ENCODE data around the gene CCDC186. TPM values are rescaled to one million over a fixed set of nuclear protein-coding genes. Genes with fewer than 3 reads are reported as not detected.

CCDC186 gene
- total and polyA plus RNA-seq, 2 of the 13 experiments (the other 11 are each of a cell fraction or from before 2014, with no cell fraction given), result 4.2 to 11.8 TPM

DNA sequence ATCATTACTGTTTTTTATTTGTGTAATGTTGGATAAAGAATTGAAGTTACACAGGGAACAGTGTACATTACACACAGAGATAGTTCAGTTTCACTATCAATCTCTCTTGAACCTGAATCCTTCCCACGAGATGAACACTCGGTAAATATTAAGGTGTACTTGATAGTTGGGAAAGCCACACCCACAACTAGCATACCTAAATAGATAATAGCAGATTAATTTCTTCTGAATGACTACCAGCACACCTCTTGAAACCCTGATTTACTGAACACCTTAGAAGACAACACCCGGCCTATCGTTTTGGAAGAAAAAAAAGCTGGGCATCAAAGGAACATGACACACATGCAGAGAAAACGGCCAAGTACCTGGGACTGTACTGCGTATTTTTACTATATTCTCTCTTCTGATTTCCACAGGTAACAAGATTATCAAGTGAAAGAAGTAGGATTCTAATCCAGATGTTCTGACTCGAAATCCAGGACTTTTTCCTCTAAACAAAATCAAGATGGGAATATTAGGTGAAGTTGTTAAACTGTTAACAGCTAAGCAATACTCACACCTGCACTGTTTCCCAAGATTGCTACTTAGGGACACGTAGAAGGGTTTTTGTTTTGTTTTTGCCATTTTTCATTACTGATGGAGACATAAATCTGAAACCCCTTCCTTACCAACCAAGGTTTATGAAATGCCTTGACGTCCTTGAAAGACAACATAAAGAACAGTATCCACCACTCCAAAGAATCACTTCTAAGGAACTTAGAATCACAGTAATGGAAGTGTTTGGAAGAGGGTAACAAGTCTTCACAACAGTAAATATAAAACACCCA, 1.0 kb downstream of the CCDC186 start:
- POLR2A ChIA-PET, result no interaction called here
- no peak for ATAC-seq

DNA sequence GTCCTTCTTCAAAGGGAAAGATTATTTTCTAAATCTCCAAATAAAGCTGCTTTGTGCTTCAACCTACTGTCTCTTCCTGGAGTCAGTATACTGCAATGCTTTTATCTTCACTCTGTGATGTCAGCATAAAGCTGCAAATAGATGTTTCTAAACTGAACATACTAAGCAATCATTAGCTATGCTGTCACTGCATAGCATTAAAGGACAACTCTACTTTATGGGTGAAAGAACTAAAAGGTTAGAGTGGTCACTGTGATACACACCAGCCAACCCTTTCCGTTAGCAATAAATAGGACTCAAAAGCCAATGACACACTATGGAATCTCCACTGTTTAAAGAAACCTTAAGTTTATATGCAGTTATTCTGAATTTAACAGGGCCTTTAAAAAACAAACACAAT, 1.8 kb downstream of the CCDC186 start:
- POLR2A ChIA-PET, result no interaction called here
- no TSS peak for BruUV-seq (replicated peaks)
- peaks cover 0 to 2% of the 10 kb centered on the region in 2 experiments; a peak in 1 of 5 replicates for H3K36me3 ChIP-seq (replicated peaks in 1 of 2; ENCODE audit: control insufficient read depth in 1 of 2, insufficient read depth in 2 of 2, low read length in 2 of 2)
- no peaks in the 10 kb centered on the region for H4K20me1 ChIP-seq (ENCODE audit: insufficient read depth, low read length)
- H3K4me1 ChIP-seq (ENCODE audit: insufficient read depth, low read length), result peaks cover 27% of the 10 kb centered on the region
- H3K4me3 ChIP-seq (replicated peaks in 1 of 3; ENCODE audit: insufficient read depth in 1 of 3, low read depth in 2 of 3, low read length in 3 of 3), result peak overlapping the region in 2 of 3 experiments; percentile 80 to 94; a peak in 3 of 6 replicates
- FAIRE-seq (no peak), ATAC-seq (no peak), DNase-seq (ENCODE audit: low spot score) (peak; percentile 14)
- H3K27ac ChIP-seq (ENCODE audit: extremely low read length, insufficient read depth, low read length), result no peak overlapping the region
- H3K9ac ChIP-seq (ENCODE audit: insufficient read depth, low read depth, low read length), result peak overlapping the region; percentile 17; the same call in 1 of the 2 replicates
- H3K9me3 ChIP-seq (ENCODE audit: low read length), result peaks cover 9% of the 10 kb centered on the region
- H3K79me2 ChIP-seq (ENCODE audit: insufficient read depth, low read length), result peaks cover 52% of the 10 kb centered on the region
- H3K4me2 ChIP-seq (ENCODE audit: low read depth, low read length), result peak overlapping the region; percentile 69
- CTCF ChIA-PET (ENCODE audit: low intra/inter-chr PET ratio, low total read pairs), result no interaction called here
- in situ Hi-C loops (cut with HindIII; ENCODE audit: extremely low pct_ligation_motif_present, low pct_unique_long_range_greater_than_20kb), result no loop called here
- 50% methylated on average over 1 of the region's 1 CpG for WGBS (ENCODE audit: low lambda C conversion rate)
- intact Hi-C loops (cut with micrococcal nuclease; ENCODE audit: unreplicated experiment), result loop anchor here (5.0 kb wide), 1 partner anchor 315 kb away; no protein-coding TSS in a partner anchor
- H2AFZ ChIP-seq (ENCODE audit: low read length), result no peak overlapping the region
- no peaks in the 10 kb centered on the region; a peak in 1 of 5 replicates for H3K27me3 ChIP-seq (ENCODE audit: control insufficient read depth in 1 of 2, insufficient read depth in 2 of 2, low read length in 2 of 2)
- TF ChIP-seq MAFK (conservative IDR thresholded peaks at IDR 0.05 in 1 of 2, IDR thresholded peaks at IDR 0.05 in 1 of 2; ENCODE audit: low read length in 2 of 2), result peak in 1 of 2 experiments; percentile 29; a peak in 2 of 4 replicates
- no peak for TF ChIP-seq NRL (CRISPR knock-in tag; IDR thresholded peaks at IDR 0.05; ENCODE audit: borderline replicate concordance)
- TF ChIP-seq NBN (conservative IDR thresholded peaks at IDR 0.05), result no peak
- TF ChIP-seq, protein P1, sequence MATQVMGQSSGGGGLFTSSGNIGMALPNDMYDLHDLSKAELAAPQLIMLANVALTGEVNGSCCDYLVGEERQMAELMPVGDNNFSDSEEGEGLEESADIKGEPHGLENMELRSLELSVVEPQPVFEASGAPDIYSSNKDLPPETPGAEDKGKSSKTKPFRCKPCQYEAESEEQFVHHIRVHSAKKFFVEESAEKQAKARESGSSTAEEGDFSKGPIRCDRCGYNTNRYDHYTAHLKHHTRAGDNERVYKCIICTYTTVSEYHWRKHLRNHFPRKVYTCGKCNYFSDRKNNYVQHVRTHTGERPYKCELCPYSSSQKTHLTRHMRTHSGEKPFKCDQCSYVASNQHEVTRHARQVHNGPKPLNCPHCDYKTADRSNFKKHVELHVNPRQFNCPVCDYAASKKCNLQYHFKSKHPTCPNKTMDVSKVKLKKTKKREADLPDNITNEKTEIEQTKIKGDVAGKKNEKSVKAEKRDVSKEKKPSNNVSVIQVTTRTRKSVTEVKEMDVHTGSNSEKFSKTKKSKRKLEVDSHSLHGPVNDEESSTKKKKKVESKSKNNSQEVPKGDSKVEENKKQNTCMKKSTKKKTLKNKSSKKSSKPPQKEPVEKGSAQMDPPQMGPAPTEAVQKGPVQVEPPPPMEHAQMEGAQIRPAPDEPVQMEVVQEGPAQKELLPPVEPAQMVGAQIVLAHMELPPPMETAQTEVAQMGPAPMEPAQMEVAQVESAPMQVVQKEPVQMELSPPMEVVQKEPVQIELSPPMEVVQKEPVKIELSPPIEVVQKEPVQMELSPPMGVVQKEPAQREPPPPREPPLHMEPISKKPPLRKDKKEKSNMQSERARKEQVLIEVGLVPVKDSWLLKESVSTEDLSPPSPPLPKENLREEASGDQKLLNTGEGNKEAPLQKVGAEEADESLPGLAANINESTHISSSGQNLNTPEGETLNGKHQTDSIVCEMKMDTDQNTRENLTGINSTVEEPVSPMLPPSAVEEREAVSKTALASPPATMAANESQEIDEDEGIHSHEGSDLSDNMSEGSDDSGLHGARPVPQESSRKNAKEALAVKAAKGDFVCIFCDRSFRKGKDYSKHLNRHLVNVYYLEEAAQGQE (IDR thresholded peaks at IDR 0.05; ENCODE audit: borderline replicate concordance in 1 of 2, low read depth in 1 of 2, low read length in 2 of 2), result no peak
- TF ChIP-seq, protein P2, sequence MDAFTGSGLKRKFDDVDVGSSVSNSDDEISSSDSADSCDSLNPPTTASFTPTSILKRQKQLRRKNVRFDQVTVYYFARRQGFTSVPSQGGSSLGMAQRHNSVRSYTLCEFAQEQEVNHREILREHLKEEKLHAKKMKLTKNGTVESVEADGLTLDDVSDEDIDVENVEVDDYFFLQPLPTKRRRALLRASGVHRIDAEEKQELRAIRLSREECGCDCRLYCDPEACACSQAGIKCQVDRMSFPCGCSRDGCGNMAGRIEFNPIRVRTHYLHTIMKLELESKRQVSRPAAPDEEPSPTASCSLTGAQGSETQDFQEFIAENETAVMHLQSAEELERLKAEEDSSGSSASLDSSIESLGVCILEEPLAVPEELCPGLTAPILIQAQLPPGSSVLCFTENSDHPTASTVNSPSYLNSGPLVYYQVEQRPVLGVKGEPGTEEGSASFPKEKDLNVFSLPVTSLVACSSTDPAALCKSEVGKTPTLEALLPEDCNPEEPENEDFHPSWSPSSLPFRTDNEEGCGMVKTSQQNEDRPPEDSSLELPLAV (CRISPR knock-in tag; conservative IDR thresholded peaks at IDR 0.05; ENCODE audit: low read depth), result no peak
- TF ChIP-seq ZNF256 (CRISPR knock-in tag; conservative IDR thresholded peaks at IDR 0.05), result no peak

More for the DNA sequence above, 1.0 kb downstream of the CCDC186 start:
- peaks cover 9% of the 10 kb centered on the region for H3K9me3 ChIP-seq (ENCODE audit: low read length)
- peak overlapping the region; percentile 69 for H3K4me2 ChIP-seq (ENCODE audit: low read depth, low read length)
- TF ChIP-seq SP5 (CRISPR knock-in tag; IDR thresholded peaks at IDR 0.05; ENCODE audit: borderline replicate concordance, low read depth) (no peak), GATA4 (IDR thresholded peaks at IDR 0.05; ENCODE audit: borderline replicate concordance, low read depth) (no peak)
- TF ChIP-seq, protein P3, sequence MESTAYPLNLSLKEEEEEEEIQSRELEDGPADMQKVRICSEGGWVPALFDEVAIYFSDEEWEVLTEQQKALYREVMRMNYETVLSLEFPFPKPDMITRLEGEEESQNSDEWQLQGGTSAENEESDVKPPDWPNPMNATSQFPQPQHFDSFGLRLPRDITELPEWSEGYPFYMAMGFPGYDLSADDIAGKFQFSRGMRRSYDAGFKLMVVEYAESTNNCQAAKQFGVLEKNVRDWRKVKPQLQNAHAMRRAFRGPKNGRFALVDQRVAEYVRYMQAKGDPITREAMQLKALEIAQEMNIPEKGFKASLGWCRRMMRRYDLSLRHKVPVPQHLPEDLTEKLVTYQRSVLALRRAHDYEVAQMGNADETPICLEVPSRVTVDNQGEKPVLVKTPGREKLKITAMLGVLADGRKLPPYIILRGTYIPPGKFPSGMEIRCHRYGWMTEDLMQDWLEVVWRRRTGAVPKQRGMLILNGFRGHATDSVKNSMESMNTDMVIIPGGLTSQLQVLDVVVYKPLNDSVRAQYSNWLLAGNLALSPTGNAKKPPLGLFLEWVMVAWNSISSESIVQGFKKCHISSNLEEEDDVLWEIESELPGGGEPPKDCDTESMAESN (CRISPR knock-in tag; conservative IDR thresholded peaks at IDR 0.05), result no peak
- no peak overlapping the region for H2AFZ ChIP-seq (ENCODE audit: low read length)
- FAIRE-seq, result no peak
- H4K20me1 ChIP-seq (ENCODE audit: insufficient read depth, low read length), result no peaks in the 10 kb centered on the region
- H3K4me1 ChIP-seq (ENCODE audit: insufficient read depth, low read length), result peaks cover 27% of the 10 kb centered on the region
- peak overlapping the region; percentile 92 for H3K9ac ChIP-seq (ENCODE audit: insufficient read depth, low read depth, low read length)
- no peak for DNase-seq (ENCODE audit: low spot score)
- no peaks in the 10 kb centered on the region; a peak in 1 of 5 replicates for H3K27me3 ChIP-seq (ENCODE audit: control insufficient read depth in 1 of 2, insufficient read depth in 2 of 2, low read length in 2 of 2)
- peak overlapping the region; percentile 71 for H3K27ac ChIP-seq (ENCODE audit: extremely low read length, insufficient read depth, low read length)
- 4% methylated on average over 9 of the region's 9 CpGs for WGBS (ENCODE audit: low lambda C conversion rate)
- in situ Hi-C loops (cut with HindIII; ENCODE audit: extremely low pct_ligation_motif_present, low pct_unique_long_range_greater_than_20kb), result no loop called here
- H3K4me3 ChIP-seq (replicated peaks in 1 of 3; ENCODE audit: insufficient read depth in 1 of 3, low read depth in 2 of 3, low read length in 3 of 3), result peak overlapping the region; percentile 80 to 94 (median 90)
- CTCF ChIA-PET (ENCODE audit: low intra/inter-chr PET ratio, low total read pairs), result no interaction called here
- H3K36me3 ChIP-seq (replicated peaks in 1 of 2; ENCODE audit: control insufficient read depth in 1 of 2, insufficient read depth in 2 of 2, low read length in 2 of 2), result no peaks in the 10 kb centered on the region
- BruUV-seq (replicated peaks), result no TSS peak
- intact Hi-C loops (cut with micrococcal nuclease; ENCODE audit: unreplicated experiment), result loop anchor here (5.0 kb wide), 1 partner anchor 316 kb away; no protein-coding TSS in a partner anchor
- H3K79me2 ChIP-seq (ENCODE audit: insufficient read depth, low read length), result peaks cover 51% of the 10 kb centered on the region

Measured in HepG2 (cell line).